IMR-90 (cell line): ENCODE results near the gene KIF15. TPM values are rescaled to one million over a fixed set of nuclear protein-coding genes. Genes with fewer than 3 reads are reported as not detected.
A peak's percentile ranks its signal among the peaks of the same experiment; 100 is the strongest.

Experiments
- ATAC-seq: fragments of 200-7000 bp; cut with Tn5 transposase; 2 replicates; pipeline ENCODE4 v1.9.1; 2020; ENCODE audit warnings: low read depth, mild to moderate bottlenecking, moderate library complexity
- BruUV-seq: library from RNA; stranded (reverse); fragments of 400-500 nt; replicated peaks from 2 replicates; lab custom pipeline; 2021; lab: Mats Ljungman, UMichigan
- CTCF ChIA-PET: fragments of 300-600 bp; formaldehyde crosslinking; extraction: SDS; loops from one replicate; lab custom pipeline; 2021; ENCODE audit warnings: antibody characterized with exemption; lab: Yijun Ruan, JAX
- POLR2A ChIA-PET: fragments of 300-600 bp; sonication (Branson Sonifier 250); formaldehyde crosslinking; loops from one replicate; lab custom pipeline; 2022; ENCODE audit warnings: antibody characterized with exemption; ENCODE audit not compliant: unreplicated experiment; lab: Charles Lee
- DNase-seq: peaks from one replicate; pipeline ENCODE4 v3.0.0; 2013
- H2AFZ ChIP-seq: replicated peaks from 2 replicates; pipeline ENCODE3; 2013; ENCODE audit warnings: low read length, mild to moderate bottlenecking; ENCODE audit not compliant: poor library complexity
- H2AK5ac ChIP-seq: 2 replicates; pipeline ENCODE4 v1.6.1; 2013; ENCODE audit warnings: low read depth, low read length, inconsistent platforms
- H2AK9ac ChIP-seq: replicated peaks from 2 replicates; pipeline ENCODE3; 2013; ENCODE audit warnings: mild to moderate bottlenecking, low read depth, low read length, moderate library complexity; ENCODE audit not compliant: poor library complexity
- H2BK120ac ChIP-seq: 2 replicates; pipeline ENCODE4 v1.6.1; 2013; ENCODE audit warnings: low read depth, low read length, inconsistent platforms
- H2BK15ac ChIP-seq: 3 replicates; pipeline ENCODE4 v1.6.1; 2013; ENCODE audit warnings: low read depth, low read length, inconsistent platforms
- H2BK20ac ChIP-seq: 2 replicates; pipeline ENCODE4 v1.6.1; 2013; ENCODE audit warnings: low read depth, mild to moderate bottlenecking, inconsistent platforms, low read length, moderate library complexity
- H2BK5ac ChIP-seq: 2 replicates; pipeline ENCODE4 v1.6.1; 2013; ENCODE audit warnings: mild to moderate bottlenecking, low read depth, low read length, inconsistent platforms; ENCODE audit not compliant: poor library complexity, severe bottlenecking
- H3K14ac ChIP-seq: replicated peaks from 2 replicates; pipeline ENCODE4 v1.6.1; 2013; ENCODE audit warnings: low read depth, low read length, inconsistent platforms
- H3K18ac ChIP-seq: 2 replicates; pipeline ENCODE4 v1.6.1; 2013; ENCODE audit warnings: low read depth, low read length, control low read depth
- H3K23ac ChIP-seq: 2 replicates; pipeline ENCODE4 v1.6.1; 2013; ENCODE audit warnings: low read depth, low read length, inconsistent platforms
- H3K27ac ChIP-seq: 2 replicates; pipeline ENCODE4 v1.5.1; 2013; ENCODE audit warnings: mild to moderate bottlenecking, control low read depth, low read length; ENCODE audit not compliant: insufficient read depth
- H3K27me3 ChIP-seq: 2 replicates; pipeline ENCODE4 v1.6.1; 2013; ENCODE audit warnings: low read length; ENCODE audit not compliant: control insufficient read depth, insufficient read depth
- H3K36me3 ChIP-seq: 2 replicates; pipeline ENCODE4 v1.6.1; 2013; ENCODE audit warnings: low read length, mixed read lengths; ENCODE audit not compliant: control insufficient read depth, insufficient read depth
- H3K4ac ChIP-seq: 2 replicates; pipeline ENCODE4 v1.6.1; 2013; ENCODE audit warnings: low read depth, low read length, inconsistent platforms
- H3K4me1 ChIP-seq: 2 replicates; pipeline ENCODE4 v1.6.1; 2013; ENCODE audit warnings: low read length, mixed read lengths; ENCODE audit not compliant: control insufficient read depth, insufficient read depth
- H3K4me2 ChIP-seq: 2 replicates; pipeline ENCODE4 v1.6.1; 2013; ENCODE audit warnings: low read depth, mild to moderate bottlenecking, control low read depth, low read length, moderate library complexity
- H3K4me3 ChIP-seq: 2 replicates; pipeline ENCODE4 v1.5.1; 2013; ENCODE audit warnings: low read depth, mild to moderate bottlenecking, control low read depth, low read length, moderate library complexity; ENCODE audit not compliant: insufficient read depth
- H3K56ac ChIP-seq: 2 replicates; pipeline ENCODE4 v1.6.1; 2013; ENCODE audit warnings: low read length, inconsistent platforms; ENCODE audit not compliant: insufficient read depth; ENCODE audit errors: extremely low read depth
- H3K79me1 ChIP-seq, 2 experiments: 2 replicates each; pipeline ENCODE4 v1.6.1; 2013; ENCODE audit warnings: low read length in 2 of 2, inconsistent platforms in 1 of 2, low read depth in 1 of 2
- H3K9ac ChIP-seq: 2 replicates; pipeline ENCODE4 v1.6.1; 2013; ENCODE audit warnings: low read depth, low read length, control low read depth
- H3K9me1 ChIP-seq: 2 replicates; pipeline ENCODE4 v1.6.1; 2013; ENCODE audit warnings: low read length, inconsistent platforms; ENCODE audit not compliant: insufficient read depth
- H3K9me3 ChIP-seq: 2 replicates; pipeline ENCODE4 v1.6.1; 2013; ENCODE audit warnings: low read length; ENCODE audit not compliant: control insufficient read depth, insufficient read depth
- H4K20me1 ChIP-seq: 2 replicates; pipeline ENCODE4 v1.6.1; 2013; ENCODE audit warnings: low read length, inconsistent platforms; ENCODE audit not compliant: insufficient read depth
- H4K5ac ChIP-seq: 2 replicates; pipeline ENCODE4 v1.6.1; 2013; ENCODE audit warnings: mild to moderate bottlenecking, low read depth, low read length, control low read depth
- H4K8ac ChIP-seq, 2 experiments: 2 replicates each; pipeline ENCODE4 v1.6.1; 2013; ENCODE audit warnings: low read depth in 2 of 2, low read length in 2 of 2, control low read depth in 1 of 2, inconsistent platforms in 1 of 2
- H4K91ac ChIP-seq: 2 replicates; pipeline ENCODE4 v1.6.1; 2013; ENCODE audit warnings: low read depth, low read length, inconsistent platforms; ENCODE audit not compliant: insufficient read depth
- CTCF ChIP-seq: conservative IDR thresholded peaks from 2 replicates; pipeline ENCODE4 v1.5.1; 2012; ENCODE audit warnings: mild to moderate bottlenecking, low read depth, low read length, improper control_type of control experiment
- POLR2A ChIP-seq: IDR thresholded peaks from 2 replicates; pipeline ENCODE4 v1.6.1; 2012; ENCODE audit warnings: mild to moderate bottlenecking, low read depth, low read length
- RAD21 ChIP-seq: IDR thresholded peaks from 2 replicates; pipeline ENCODE4 v1.6.1; 2012; ENCODE audit warnings: low read length, improper control_type of control experiment
- RCOR1 ChIP-seq: IDR thresholded peaks from 2 replicates; pipeline ENCODE4 v1.6.1; 2012; ENCODE audit warnings: mild to moderate bottlenecking, low read length, improper control_type of control experiment; ENCODE audit not compliant: insufficient replicate concordance
- WGBS, 2 experiments: methylation state at CpG; one replicate each; pipeline versions ENCODE4 v1.1.5 to v1.1.7; 2013; ENCODE audit warnings: missing lambda C conversion rate in 2 of 2; ENCODE audit not compliant: insufficient read length in 1 of 2; ENCODE audit errors: extremely low coverage in 2 of 2; 5-methylcytosine and 5-hydroxymethylcytosine counted together
- dilution Hi-C: fragments of 300-500 bp; cut with HindIII; formaldehyde crosslinking; loops from one replicate; pipeline ENCODE4 v1.14.3; 2018; ENCODE audit warnings: low sequenced_read_pairs; ENCODE audit not compliant: unreplicated experiment
- in situ Hi-C: fragments of 300-500 bp; cut with MboI; formaldehyde crosslinking; loops from 3 replicates; pipeline ENCODE4 v1.14.3; 2019; ENCODE audit warnings: low sequenced_read_pairs, inconsistent platforms, mixed read lengths
- intact Hi-C: fragments of 100-400 bp; cut with micrococcal nuclease; formaldehyde crosslinking; loops from 2 replicates; pipeline ENCODE4 v1.10.0; 2022
- polyA plus RNA-seq, 3 experiments: library from polyadenylated mRNA; depleted of rRNA; stranded (reverse); fragments of >200 nt; gene quantifications; 2 replicates each; pipeline ENCODE4 v1.2.3, GENCODE V29; 2012; ENCODE audit warnings: low replicate concordance in 1 of 3
- total RNA-seq: library from RNA; depleted of rRNA; stranded (reverse); fragments of >200 nt; gene quantifications from 2 replicates; pipeline ENCODE4 v1.2.3, GENCODE V29; 2012

KIF15 gene
- total and polyA plus RNA-seq, 2 of the 4 experiments (the other 2 are of a cell fraction): 3.7 to 8.4 TPM

DNA sequence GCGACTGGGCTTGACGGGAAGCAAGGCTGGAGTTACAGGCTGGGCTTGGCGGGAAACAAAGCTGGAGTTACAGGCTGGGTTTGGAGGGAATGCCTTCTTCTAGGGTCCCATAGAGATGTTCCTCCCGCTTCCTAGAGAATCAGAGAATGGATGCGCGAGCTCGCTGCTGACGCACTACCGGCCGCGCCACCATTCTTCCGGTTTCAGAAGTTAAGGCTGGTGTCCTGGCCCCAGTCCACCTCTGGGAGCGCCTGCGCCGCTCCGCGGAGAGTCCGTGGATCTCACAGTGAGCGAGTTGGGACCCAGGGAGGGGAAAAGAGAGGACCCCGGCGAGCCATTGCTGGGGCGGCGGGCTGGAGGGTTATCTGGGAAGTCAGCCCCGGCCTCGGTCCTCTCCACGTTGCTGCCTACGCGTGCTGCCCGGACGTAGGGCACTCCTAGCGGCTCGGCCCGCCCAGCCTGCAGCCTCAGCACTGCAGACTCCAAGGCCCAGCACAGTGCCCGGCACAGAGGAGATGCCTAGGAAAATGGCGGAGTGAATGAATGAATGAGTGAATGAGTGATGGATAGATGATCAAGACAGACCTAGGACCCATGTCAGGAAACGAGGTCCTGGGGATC, 49.0 kb upstream of the KIF15 start, which contains the start of gene ZNF502:
ZNF502 (plus strand) TSS at position 206 of the 621 bp plus-strand sequence. CDS start 7,602 bp downstream, outside the sequence.
- Histone ChIP-seq H4K5ac (peak within 1 kb of the TSS; percentile 100), H3K9ac (peak within 1 kb of the TSS; percentile 43), H3K18ac (no peak within 1 kb of the TSS), H3K9me3 (peaks cover 25% of the 10 kb centered on the region), H3K79me1 (peaks cover 6 to 11% of the 10 kb centered on the region in 2 experiments), H3K4me2 (peak within 1 kb of the TSS; percentile 98), H2BK15ac (no peak within 1 kb of the TSS), H3K4me3 (peak within 1 kb of the TSS; percentile 75), H3K9me1 (no peaks in the 10 kb centered on the region), H3K56ac (no peak within 1 kb of the TSS), H3K14ac (peak within 1 kb of the TSS; percentile 97), H2AK9ac (no peak within 1 kb of the TSS), H2AK5ac (no peak within 1 kb of the TSS), H3K27ac (peak within 1 kb of the TSS; percentile 63), H2BK20ac (0 out of 2 replicates have a peak within 1 kb of the TSS, but pooled peaks have one; percentile 36), H2BK120ac (peak within 1 kb of the TSS; percentile 39; the same call in 1 of the 2 replicates), H4K20me1 (no peaks in the 10 kb centered on the region), H4K91ac (peak within 1 kb of the TSS; percentile 67), H2AFZ (peak within 1 kb of the TSS; percentile 99), H3K4ac (peak within 1 kb of the TSS; percentile 92), H2BK5ac (no peak within 1 kb of the TSS), H3K4me1 (no peaks in the 10 kb centered on the region), H4K8ac (peak within 1 kb of the TSS; percentile 98), H3K27me3 (no peaks in the 10 kb centered on the region), H3K23ac (no peak within 1 kb of the TSS), H3K36me3 (peaks cover 3% of the 10 kb centered on the region)
- in situ Hi-C loops (no loop called here), dilution Hi-C loops (no loop called here), intact Hi-C loops (loop anchor here (1.0 kb wide), 2 partner anchors 17 to 27 kb away; partner anchors contain the start of gene ZNF501)
- 0 out of 2 replicates have a peak, but pooled peaks have one; percentile 7 for TF ChIP-seq CTCF
- no peak for TF ChIP-seq RCOR1
- TF ChIP-seq RAD21: peak; percentile 22; the same call in 1 of the 2 replicates
- 0 out of 2 replicates have a peak, but pooled peaks have one; percentile 20 for TF ChIP-seq POLR2A
- ChIA-PET CTCF (no interaction called here), POLR2A (interaction anchor here (1.1 kb wide), 1 partner anchor 17 kb away, joined by 5 read pairs; the partner anchor contains the start of gene ZNF501)
- WGBS, 2 experiments: 6% methylated on average over 19 of the region's 36 CpGs; no CpG with 5 or more reads in 1 of the 2 experiments
- ATAC-seq (peak; percentile 99), DNase-seq (peak; percentile 84)
- BruUV-seq: no TSS peak
